Measurements from ENCODE around the gene NID2. TPM values are rescaled to one million over a fixed set of nuclear protein-coding genes. Genes with fewer than 3 reads are reported as not detected.

The NID2 gene
- total and polyA plus RNA-seq, 9 of the 15 experiments (the other 6 are each of a cell fraction or from before 2014, with no cell fraction given), result 0.04 to 0.45 (median 0.16) TPM; not detected in 3

GRCh38 chr14:52115286-52115685 is 46.4 kb upstream of the NID2 start (continued):
- no peak for TF ChIP-seq SIX5 (IDR thresholded peaks at IDR 0.05; ENCODE audit: borderline replicate concordance in 1 of 2, insufficient read depth in 1 of 2, low read depth in 1 of 2, low read length in 2 of 2)
- no peak for TF ChIP-seq JUND (IDR thresholded peaks at IDR 0.05; ENCODE audit: borderline replicate concordance, low read depth, low read length)
- TF ChIP-seq JUND (tag; IDR thresholded peaks at IDR 0.05; ENCODE audit: borderline replicate concordance, low read depth, low read length), result no peak
- no peak for TF ChIP-seq CHAMP1 (IDR thresholded peaks at IDR 0.05)
- TF ChIP-seq ZNF121 (CRISPR knock-in tag; conservative IDR thresholded peaks at IDR 0.05), result no peak
- TF ChIP-seq GABPB1 (CRISPR knock-in tag; IDR thresholded peaks at IDR 0.05), result no peak
- no peak for TF ChIP-seq PRDM10 (IDR thresholded peaks at IDR 0.05; ENCODE audit: partially characterized antibody)
- no peak for TF ChIP-seq ZNF75A (CRISPR knock-in tag; IDR thresholded peaks at IDR 0.05)
- TF ChIP-seq THAP12 (CRISPR knock-in tag; IDR thresholded peaks at IDR 0.05), result no peak
- TF ChIP-seq TCFL5 (CRISPR knock-in tag; conservative IDR thresholded peaks at IDR 0.05), result no peak

Data from K562 (cell line).